Choroid plexus epithelial cell (primary cell): Measurements from ENCODE around the gene MROH2B.

ENCODE experiments used
- DNase-seq: peaks from one replicate; pipeline ENCODE4 v3.0.0-alpha.2; 2010; ENCODE audit warnings: low read depth
- H3K4me3 ChIP-seq: 2 replicates; pipeline ENCODE4 v1.5.1; 2011; ENCODE audit warnings: low read depth, mild to moderate bottlenecking, control low read depth, low read length, moderate library complexity
- CTCF ChIP-seq: conservative IDR thresholded peaks from 2 replicates; pipeline ENCODE4 v1.5.1; 2011; ENCODE audit warnings: low read depth, mild to moderate bottlenecking, control low read depth, inconsistent platforms, low read length, moderate library complexity

The MROH2B gene

GRCh38 chr5:40988746-40989510, 82.2 kb downstream of the MROH2B start:
- no peak overlapping the region for H3K4me3 ChIP-seq
- DNase-seq: peak; percentile 41
- no peak for TF ChIP-seq CTCF

- no peak for TF ChIP-seq CTCF
- no peak overlapping the region for H3K4me3 ChIP-seq
- no peak for DNase-seq
Measured at GRCh38 chr5:40987349-40987748, 83.8 kb downstream of the MROH2B start.

- no peak overlapping the region for H3K4me3 ChIP-seq
- DNase-seq: no peak
- no peak for TF ChIP-seq CTCF
Measured at GRCh38 chr5:40986666-40987065, 84.5 kb downstream of the MROH2B start.

- no peak overlapping the region for H3K4me3 ChIP-seq
- TF ChIP-seq CTCF: no peak
- DNase-seq: no peak
Measured at GRCh38 chr5:40985501-40985900, 85.6 kb downstream of the MROH2B start.

GRCh38 chr5:40984884-40985283, 86.3 kb downstream of the MROH2B start:
- no peak overlapping the region for H3K4me3 ChIP-seq
- TF ChIP-seq CTCF: no peak
- peak; percentile 86 for DNase-seq

- no peak for TF ChIP-seq CTCF
- no peak for DNase-seq
- no peak overlapping the region for H3K4me3 ChIP-seq
Measured at GRCh38 chr5:40983781-40984180, 87.4 kb downstream of the MROH2B start.

- no peak for DNase-seq
- no peak for TF ChIP-seq CTCF
Measured at GRCh38 chr5:40981420-40981819, 89.7 kb downstream of the MROH2B start.

More at GRCh38 chr5:40981420-40981819, 89.7 kb downstream of the MROH2B start:
- no peak overlapping the region for H3K4me3 ChIP-seq
